SU-DHL-6 (cell line): ENCODE results near the gene KRT27.

ENCODE experiments used
- H2AFZ ChIP-seq: fragments of 200-600 bp; sonication (generic); 2 replicates; pipeline ENCODE4 v1.6.1; 2014; ENCODE audit warnings: low read depth, mild to moderate bottlenecking, moderate library complexity, mixed read lengths, antibody characterized with exemption, low read length; ENCODE audit not compliant: severe bottlenecking
- H3F3A ChIP-seq: fragments of 200-600 bp; shearing (Covaris generic); 2 replicates; pipeline ENCODE4 v1.6.0; 2016; ENCODE audit warnings: antibody characterized with exemption, mild to moderate bottlenecking; ENCODE audit not compliant: insufficient read depth
- H3K27ac ChIP-seq: fragments of 200-600 bp; sonication (generic); 2 replicates; pipeline ENCODE4 v1.5.1; 2016; ENCODE audit warnings: low read depth, mild to moderate bottlenecking, low read length, moderate library complexity, mixed read lengths
- H3K27me3 ChIP-seq: fragments of 200-600 bp; sonication (generic), shearing (Covaris generic); 2 replicates; pipeline ENCODE4 v1.6.0; 2014; ENCODE audit warnings: mild to moderate bottlenecking, low read length
- H3K36me3 ChIP-seq: fragments of 200-600 bp; sonication (generic); 2 replicates; pipeline ENCODE4 v1.6.1; 2014; ENCODE audit warnings: mild to moderate bottlenecking, low read length, mixed read lengths
- H3K4me2 ChIP-seq: fragments of 300-600, 200-600 bp; shearing (Covaris generic), sonication (generic); 2 replicates; pipeline ENCODE4 v1.6.0; 2014; ENCODE audit warnings: low read length, low read depth, mild to moderate bottlenecking; ENCODE audit not compliant: poor library complexity, severe bottlenecking
- H3K4me3 ChIP-seq: fragments of 200-600 bp; sonication (generic); 2 replicates; pipeline ENCODE4 v1.5.1; 2014; ENCODE audit warnings: antibody characterized with exemption, low read length, mild to moderate bottlenecking, mixed read lengths; ENCODE audit not compliant: insufficient read depth, poor library complexity, severe bottlenecking
- H3K79me2 ChIP-seq: fragments of 200-600 bp; sonication (generic); 2 replicates; pipeline ENCODE4 v1.6.1; 2014; ENCODE audit warnings: mild to moderate bottlenecking, low read length, moderate library complexity; ENCODE audit not compliant: insufficient read depth
- H3K9ac ChIP-seq: fragments of 200-600 bp; sonication (generic); 2 replicates; pipeline ENCODE4 v1.7.0; 2014; ENCODE audit warnings: mild to moderate bottlenecking, low read length
- H3K9me2 ChIP-seq: fragments of 200-600 bp; sonication (generic); replicated peaks from 2 replicates; pipeline ENCODE4 v1.6.1; 2014; ENCODE audit warnings: low read length; ENCODE audit not compliant: insufficient read depth
- H3K9me3 ChIP-seq: fragments of 200-600 bp; sonication (generic); 2 replicates; pipeline ENCODE4 v1.6.1; 2014; ENCODE audit warnings: low read length, mixed read lengths; ENCODE audit not compliant: insufficient read depth
- H4K20me1 ChIP-seq: fragments of 200-600 bp; sonication (generic); 2 replicates; pipeline ENCODE4 v1.6.1; 2014; ENCODE audit warnings: low read depth, mild to moderate bottlenecking, antibody characterized with exemption, low read length, moderate library complexity, mixed read lengths
- EZH2phosphoT487 ChIP-seq: fragments of 200-600 bp; sonication (generic), shearing (Covaris generic); conservative IDR thresholded peaks from 2 replicates; pipeline ENCODE4 v1.6.1; 2018; ENCODE audit warnings: mild to moderate bottlenecking, antibody characterized with exemption, low read length, moderate library complexity, mixed read lengths
- TF ChIP-seq, protein P1 (sequence below): fragments of 200-600 bp; sonication (generic); IDR thresholded peaks from one replicate; pipeline ENCODE4 v1.5.1; 2017; ENCODE audit warnings: antibody characterized with exemption, mild to moderate bottlenecking, low read length, moderate library complexity; ENCODE audit not compliant: insufficient read depth, poor library complexity, severe bottlenecking

The KRT27 gene

DNA sequence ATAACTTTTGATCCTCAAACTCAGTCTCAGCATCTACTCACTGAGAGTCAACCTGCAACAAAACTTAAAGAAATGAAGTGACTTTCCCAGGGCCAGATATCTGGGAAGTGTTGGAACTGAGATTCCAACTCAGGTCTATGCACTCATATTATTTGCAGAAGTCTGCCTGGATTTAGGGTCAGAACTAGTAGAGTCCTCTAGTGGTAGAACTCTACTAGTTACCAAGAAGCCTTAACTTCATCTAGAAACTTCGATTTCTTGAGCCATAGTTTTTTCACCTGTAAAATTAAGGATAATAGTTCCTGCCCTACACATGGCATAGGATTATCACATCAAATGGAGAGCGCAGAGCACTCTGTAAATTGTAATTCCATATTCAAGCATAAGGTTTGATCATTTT lies 55.4 kb downstream of the KRT27 start:
- no peak for TF ChIP-seq EZH2phosphoT487
- TF ChIP-seq, protein P1, sequence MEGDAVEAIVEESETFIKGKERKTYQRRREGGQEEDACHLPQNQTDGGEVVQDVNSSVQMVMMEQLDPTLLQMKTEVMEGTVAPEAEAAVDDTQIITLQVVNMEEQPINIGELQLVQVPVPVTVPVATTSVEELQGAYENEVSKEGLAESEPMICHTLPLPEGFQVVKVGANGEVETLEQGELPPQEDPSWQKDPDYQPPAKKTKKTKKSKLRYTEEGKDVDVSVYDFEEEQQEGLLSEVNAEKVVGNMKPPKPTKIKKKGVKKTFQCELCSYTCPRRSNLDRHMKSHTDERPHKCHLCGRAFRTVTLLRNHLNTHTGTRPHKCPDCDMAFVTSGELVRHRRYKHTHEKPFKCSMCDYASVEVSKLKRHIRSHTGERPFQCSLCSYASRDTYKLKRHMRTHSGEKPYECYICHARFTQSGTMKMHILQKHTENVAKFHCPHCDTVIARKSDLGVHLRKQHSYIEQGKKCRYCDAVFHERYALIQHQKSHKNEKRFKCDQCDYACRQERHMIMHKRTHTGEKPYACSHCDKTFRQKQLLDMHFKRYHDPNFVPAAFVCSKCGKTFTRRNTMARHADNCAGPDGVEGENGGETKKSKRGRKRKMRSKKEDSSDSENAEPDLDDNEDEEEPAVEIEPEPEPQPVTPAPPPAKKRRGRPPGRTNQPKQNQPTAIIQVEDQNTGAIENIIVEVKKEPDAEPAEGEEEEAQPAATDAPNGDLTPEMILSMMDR, result peak; percentile 28
- H4K20me1 ChIP-seq, result no peaks in the 10 kb centered on the region
- no peaks in the 10 kb centered on the region for H3K36me3 ChIP-seq
- H3K4me3 ChIP-seq, result no peak overlapping the region
- H3K9me3 ChIP-seq, result no peaks in the 10 kb centered on the region
- H3K9ac ChIP-seq, result no peak overlapping the region
- no peaks in the 10 kb centered on the region for H3F3A ChIP-seq
- H3K27me3 ChIP-seq, result peaks cover 4% of the 10 kb centered on the region; the same call in 1 of the 2 replicates
- H3K4me2 ChIP-seq, result no peak overlapping the region
- no peaks in the 10 kb centered on the region for H3K9me2 ChIP-seq
- H3K79me2 ChIP-seq, result no peaks in the 10 kb centered on the region
- no peak overlapping the region for H3K27ac ChIP-seq
- H2AFZ ChIP-seq, result no peak overlapping the region
